ENCODE data around the gene ATXN1. TPM values are rescaled to one million over a fixed set of nuclear protein-coding genes. Genes with fewer than 3 reads are reported as not detected.

The ATXN1 gene
- total RNA-seq, 4 donors from 2014 or later = 16.3 to 52.2 (median 25.7) TPM

DNA sequence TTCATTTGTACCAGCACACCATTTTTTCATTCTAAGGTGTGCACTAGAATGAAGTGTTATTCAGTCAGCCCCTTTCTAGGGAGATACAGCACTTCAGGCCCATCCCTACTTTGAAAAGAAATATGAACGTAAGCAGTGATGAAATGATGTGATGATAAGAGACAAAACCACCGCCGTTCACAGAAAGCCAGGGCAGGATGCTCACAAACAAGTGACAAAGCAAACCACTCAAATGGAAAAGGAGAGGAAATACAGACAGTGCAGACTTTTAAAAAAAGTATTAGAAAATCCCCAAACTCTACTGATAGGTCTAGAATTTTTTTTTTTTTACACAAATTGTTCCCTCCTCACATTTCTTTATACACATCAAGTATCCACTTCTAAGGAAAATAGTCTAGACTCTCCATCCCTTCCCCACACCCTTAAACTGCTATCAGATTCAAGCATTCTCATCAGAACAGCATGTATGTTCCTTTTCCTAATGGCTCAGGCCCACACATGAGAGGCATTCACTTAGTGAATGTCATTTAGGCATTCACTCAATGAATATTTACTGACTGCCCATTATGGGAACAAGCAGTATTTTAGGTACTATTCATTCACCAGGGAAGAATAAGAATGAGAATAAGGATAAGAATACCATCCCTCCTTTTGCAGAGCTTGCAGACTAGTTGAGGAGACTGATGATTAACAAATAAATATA lies 279.4 kb downstream of the ATXN1 start:
- H3K4me3 ChIP-seq (ENCODE audit: low read depth, poor library complexity, severe bottlenecking) = no peak overlapping the region
- TF ChIP-seq POLR2A (IDR thresholded peaks at IDR 0.05) = no peak
- TF ChIP-seq, protein P1, sequence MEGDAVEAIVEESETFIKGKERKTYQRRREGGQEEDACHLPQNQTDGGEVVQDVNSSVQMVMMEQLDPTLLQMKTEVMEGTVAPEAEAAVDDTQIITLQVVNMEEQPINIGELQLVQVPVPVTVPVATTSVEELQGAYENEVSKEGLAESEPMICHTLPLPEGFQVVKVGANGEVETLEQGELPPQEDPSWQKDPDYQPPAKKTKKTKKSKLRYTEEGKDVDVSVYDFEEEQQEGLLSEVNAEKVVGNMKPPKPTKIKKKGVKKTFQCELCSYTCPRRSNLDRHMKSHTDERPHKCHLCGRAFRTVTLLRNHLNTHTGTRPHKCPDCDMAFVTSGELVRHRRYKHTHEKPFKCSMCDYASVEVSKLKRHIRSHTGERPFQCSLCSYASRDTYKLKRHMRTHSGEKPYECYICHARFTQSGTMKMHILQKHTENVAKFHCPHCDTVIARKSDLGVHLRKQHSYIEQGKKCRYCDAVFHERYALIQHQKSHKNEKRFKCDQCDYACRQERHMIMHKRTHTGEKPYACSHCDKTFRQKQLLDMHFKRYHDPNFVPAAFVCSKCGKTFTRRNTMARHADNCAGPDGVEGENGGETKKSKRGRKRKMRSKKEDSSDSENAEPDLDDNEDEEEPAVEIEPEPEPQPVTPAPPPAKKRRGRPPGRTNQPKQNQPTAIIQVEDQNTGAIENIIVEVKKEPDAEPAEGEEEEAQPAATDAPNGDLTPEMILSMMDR (IDR thresholded peaks at IDR 0.05) = no peak
- DNase-seq (ENCODE audit: low spot score in 2 of 2) = no peak
- WGBS, 2 donors = 75 to 79% methylated on average over 3 of the region's 3 CpGs
- intact Hi-C loops (cut with DNase I; ENCODE audit: low total_unique reads) = no loop called here

- H3K4me3 ChIP-seq (ENCODE audit: low read depth, poor library complexity, severe bottlenecking) = no peak overlapping the region
- TF ChIP-seq, protein P1 (IDR thresholded peaks at IDR 0.05) = no peak
- no peak for TF ChIP-seq POLR2A (IDR thresholded peaks at IDR 0.05)
- 33 to 55% methylated on average over 4 of the region's 4 CpGs for WGBS, 2 donors
- intact Hi-C loops (cut with DNase I; ENCODE audit: low total_unique reads) = no loop called here
- no peak for DNase-seq (ENCODE audit: low spot score in 2 of 2)
Measured at GRCh38 chr6:16480763-16481560, 280.3 kb downstream of the ATXN1 start.

- no peak for TF ChIP-seq POLR2A (IDR thresholded peaks at IDR 0.05)
- TF ChIP-seq, protein P1 (IDR thresholded peaks at IDR 0.05) = no peak
- intact Hi-C loops (cut with DNase I; ENCODE audit: low total_unique reads) = no loop called here
- 68 to 71% methylated on average over 12 of the region's 12 CpGs for WGBS, 2 donors
- no peak overlapping the region for H3K4me3 ChIP-seq (ENCODE audit: low read depth, poor library complexity, severe bottlenecking)
- no peak for DNase-seq (ENCODE audit: low spot score in 2 of 2)
Measured at GRCh38 chr6:16477367-16478149, 283.7 kb downstream of the ATXN1 start.

DNA sequence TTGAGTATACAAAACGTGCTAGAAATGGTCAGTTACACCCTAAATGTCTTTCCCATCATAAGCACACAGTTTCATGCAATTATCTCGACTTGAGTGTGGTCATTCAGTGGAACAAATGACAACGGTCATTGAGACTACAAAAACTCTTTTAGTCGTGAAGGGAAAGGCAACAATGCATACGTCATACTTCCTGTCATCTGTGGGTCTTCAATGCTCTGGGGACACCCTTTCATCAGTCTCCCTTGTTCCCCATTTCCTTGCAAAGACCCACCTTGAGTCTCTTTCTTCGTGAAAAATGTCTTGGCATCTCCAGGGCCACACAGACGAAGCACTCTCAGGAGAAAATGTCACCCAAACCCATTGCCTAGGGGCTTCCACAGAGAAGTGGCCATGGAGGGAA lies 284.4 kb downstream of the ATXN1 start:
- no peak for TF ChIP-seq POLR2A (IDR thresholded peaks at IDR 0.05)
- TF ChIP-seq, protein P1 (IDR thresholded peaks at IDR 0.05) = no peak
- intact Hi-C loops (cut with DNase I; ENCODE audit: low total_unique reads) = no loop called here
- H3K4me3 ChIP-seq (ENCODE audit: low read depth, poor library complexity, severe bottlenecking) = no peak overlapping the region
- no peak for DNase-seq (ENCODE audit: low spot score in 2 of 2)
- 88 to 91% methylated on average over 7 of the region's 7 CpGs for WGBS, 2 donors

DNA sequence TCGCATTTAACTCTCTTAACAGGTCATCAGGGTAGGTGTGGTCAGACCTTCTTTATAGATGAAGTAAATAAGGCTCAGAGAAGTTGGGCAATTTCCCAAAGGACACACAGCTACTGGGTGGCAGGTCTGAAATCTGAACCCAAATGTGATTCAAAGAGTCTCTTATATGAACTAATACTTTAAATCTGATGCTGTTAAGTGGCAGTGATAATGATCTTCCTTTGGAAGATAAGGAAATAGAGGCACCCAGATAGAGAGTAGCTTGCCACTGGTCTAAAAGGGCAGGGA lies 285.8 kb downstream of the ATXN1 start:
- H3K4me3 ChIP-seq (ENCODE audit: low read depth, poor library complexity, severe bottlenecking) = no peak overlapping the region
- no peak for DNase-seq (ENCODE audit: low spot score in 2 of 2)
- intact Hi-C loops (cut with DNase I; ENCODE audit: low total_unique reads) = no loop called here
- 97% methylated on average over 1 of the region's 1 CpG for WGBS, 2 donors
- TF ChIP-seq POLR2A (IDR thresholded peaks at IDR 0.05) = no peak
- TF ChIP-seq, protein P1 (IDR thresholded peaks at IDR 0.05) = no peak

Measured in lower leg skin (tissue), 4 donors.